ENCODE measurements around the gene GLT1D1. TPM values are rescaled to one million over a fixed set of nuclear protein-coding genes. Genes with fewer than 3 reads are reported as not detected.

Gene GLT1D1
- total RNA-seq, result 1.8 TPM

GRCh38 chr12:128852885-128853599 lies at the start of gene GLT1D1:
Gene GLT1D1, plus strand, starts transcription at chr12:128853478. Its CDS starts 104 bp downstream, at chr12:128853582.

GRCh38 chr12:128823916-128824839 lies 29.1 kb upstream of the GLT1D1 start, which contains the start of gene SLC15A4:
Gene SLC15A4, minus strand, starts transcription at chr12:128823958. Its CDS starts 15 bp downstream, at chr12:128823943.

Other genes with a start within 250 kb of the GLT1D1 start
- gene SLC15A4, start 29.5 kb upstream of the GLT1D1 start, total RNA-seq, result 47.9 TPM